ENCODE results near the gene EMP2.

DNA sequence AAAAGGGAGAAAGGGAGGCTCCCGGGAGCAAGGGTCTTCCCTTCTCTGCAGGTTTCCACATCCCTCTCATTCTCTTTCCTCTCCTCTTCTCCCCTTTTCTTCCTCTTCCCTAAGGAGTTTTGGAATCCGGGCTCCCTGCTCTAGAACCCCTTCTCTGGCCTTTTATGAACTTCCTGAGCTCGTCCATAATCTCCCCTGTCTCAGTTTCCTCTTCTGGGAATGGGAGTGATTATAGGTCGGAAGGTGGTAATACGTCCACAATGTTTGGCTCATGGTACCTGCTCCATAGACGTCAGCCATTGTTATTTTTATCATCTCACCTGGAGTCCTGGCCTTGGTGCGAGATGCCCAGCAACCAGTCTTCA is 467 bp upstream of the EMP2 start:
- TF ChIP-seq, protein P1, sequence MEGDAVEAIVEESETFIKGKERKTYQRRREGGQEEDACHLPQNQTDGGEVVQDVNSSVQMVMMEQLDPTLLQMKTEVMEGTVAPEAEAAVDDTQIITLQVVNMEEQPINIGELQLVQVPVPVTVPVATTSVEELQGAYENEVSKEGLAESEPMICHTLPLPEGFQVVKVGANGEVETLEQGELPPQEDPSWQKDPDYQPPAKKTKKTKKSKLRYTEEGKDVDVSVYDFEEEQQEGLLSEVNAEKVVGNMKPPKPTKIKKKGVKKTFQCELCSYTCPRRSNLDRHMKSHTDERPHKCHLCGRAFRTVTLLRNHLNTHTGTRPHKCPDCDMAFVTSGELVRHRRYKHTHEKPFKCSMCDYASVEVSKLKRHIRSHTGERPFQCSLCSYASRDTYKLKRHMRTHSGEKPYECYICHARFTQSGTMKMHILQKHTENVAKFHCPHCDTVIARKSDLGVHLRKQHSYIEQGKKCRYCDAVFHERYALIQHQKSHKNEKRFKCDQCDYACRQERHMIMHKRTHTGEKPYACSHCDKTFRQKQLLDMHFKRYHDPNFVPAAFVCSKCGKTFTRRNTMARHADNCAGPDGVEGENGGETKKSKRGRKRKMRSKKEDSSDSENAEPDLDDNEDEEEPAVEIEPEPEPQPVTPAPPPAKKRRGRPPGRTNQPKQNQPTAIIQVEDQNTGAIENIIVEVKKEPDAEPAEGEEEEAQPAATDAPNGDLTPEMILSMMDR (IDR thresholded peaks at IDR 0.05), result no peak
- TF ChIP-seq POLR2A (IDR thresholded peaks at IDR 0.05), result no peak
